Hepatocyte (in vitro differentiated cells): Measurements from ENCODE around the gene TSSK1B. TPM values are rescaled to one million over a fixed set of nuclear protein-coding genes. Genes with fewer than 3 reads are reported as not detected.

Experiments used
- DNase-seq: peaks from one replicate; pipeline ENCODE4 v3.0.0-alpha.2; 2016; ENCODE audit warnings: low spot score
- H2AFZ ChIP-seq: fragments of 200-600 bp; sonication (generic); 2 replicates; pipeline ENCODE4 v1.6.0; 2016; ENCODE audit warnings: antibody characterized with exemption, mild to moderate bottlenecking
- H3K27ac ChIP-seq: fragments of 200-600 bp; sonication (generic); 2 replicates; pipeline ENCODE4 v1.5.1; 2016; ENCODE audit warnings: mild to moderate bottlenecking
- H3K27me3 ChIP-seq: fragments of 200-600 bp; sonication (generic); 2 replicates; pipeline ENCODE4 v1.6.1; 2016
- H3K36me3 ChIP-seq: fragments of 200-600 bp; sonication (generic); replicated peaks from 2 replicates; pipeline ENCODE4 v1.5.1; 2016; ENCODE audit warnings: low read depth; ENCODE audit not compliant: insufficient read depth
- H3K4me1 ChIP-seq: fragments of 200-600 bp; sonication (generic); 2 replicates; pipeline ENCODE4 v1.5.1; 2016; ENCODE audit warnings: mild to moderate bottlenecking, moderate library complexity; ENCODE audit not compliant: insufficient read depth
- H3K4me2 ChIP-seq: fragments of 200-600 bp; sonication (generic); 2 replicates; pipeline ENCODE4 v1.6.0; 2016
- H3K4me3 ChIP-seq: fragments of 200-600 bp; sonication (generic); 2 replicates; pipeline ENCODE4 v1.5.1; 2016; ENCODE audit warnings: mild to moderate bottlenecking
- H3K79me2 ChIP-seq: fragments of 200-600 bp; sonication (generic); 2 replicates; pipeline ENCODE4 v1.6.0; 2017; ENCODE audit warnings: mild to moderate bottlenecking
- H3K9me2 ChIP-seq: fragments of 200-600 bp; sonication (generic); replicated peaks from 2 replicates; pipeline ENCODE4 v1.6.0; 2017; ENCODE audit warnings: mild to moderate bottlenecking; ENCODE audit not compliant: insufficient read depth
- H3K9me3 ChIP-seq: fragments of 200-600 bp; sonication (generic); 2 replicates; pipeline ENCODE4 v1.5.1; 2016; ENCODE audit warnings: low read depth, mild to moderate bottlenecking
- H4K20me1 ChIP-seq: fragments of 200-600 bp; sonication (generic); 2 replicates; pipeline ENCODE4 v1.6.0; 2016; ENCODE audit warnings: mild to moderate bottlenecking; ENCODE audit not compliant: insufficient read depth, poor library complexity, severe bottlenecking
- EZH2 ChIP-seq: fragments of 200-600 bp; sonication (generic); IDR thresholded peaks from 2 replicates; pipeline ENCODE4 v1.6.1; 2016; ENCODE audit warnings: antibody characterized with exemption, mild to moderate bottlenecking, borderline replicate concordance
- EZH2phosphoT487 ChIP-seq: fragments of 200-600 bp; sonication (generic); IDR thresholded peaks from one replicate; pipeline ENCODE4 v1.6.1; 2018; ENCODE audit warnings: antibody characterized with exemption, mild to moderate bottlenecking, low read depth, moderate library complexity; ENCODE audit not compliant: unreplicated experiment, severe bottlenecking
- WGBS: methylation state at CpG from one replicate; pipeline ENCODE4 v1.1.6; 2016; ENCODE audit warnings: low lambda C conversion rate; ENCODE audit errors: missing lambda C conversion rate; 5-methylcytosine and 5-hydroxymethylcytosine counted together
- polyA plus RNA-seq: library from polyadenylated mRNA; unstranded; fragments of >200 nt; fragmentation: Nextera tagmentation; extraction: Ambion mirVana; gene quantifications from 2 replicates; pipeline ENCODE4 v1.2.1, GENCODE V29; 2016
- total RNA-seq: library from RNA; depleted of rRNA; stranded (reverse); fragments of >200 nt; gene quantifications from 2 replicates; pipeline ENCODE4 v1.2.3, GENCODE V29; 2014
- TF ChIP-seq, protein P1 (sequence below): fragments of 200-600 bp; sonication (generic); IDR thresholded peaks from 2 replicates; pipeline ENCODE4 v1.5.1; 2016; ENCODE audit warnings: antibody characterized with exemption, mild to moderate bottlenecking; ENCODE audit not compliant: poor library complexity

Gene TSSK1B
- total and polyA plus RNA-seq, 2 experiments from 2014 or later: not detected

DNA sequence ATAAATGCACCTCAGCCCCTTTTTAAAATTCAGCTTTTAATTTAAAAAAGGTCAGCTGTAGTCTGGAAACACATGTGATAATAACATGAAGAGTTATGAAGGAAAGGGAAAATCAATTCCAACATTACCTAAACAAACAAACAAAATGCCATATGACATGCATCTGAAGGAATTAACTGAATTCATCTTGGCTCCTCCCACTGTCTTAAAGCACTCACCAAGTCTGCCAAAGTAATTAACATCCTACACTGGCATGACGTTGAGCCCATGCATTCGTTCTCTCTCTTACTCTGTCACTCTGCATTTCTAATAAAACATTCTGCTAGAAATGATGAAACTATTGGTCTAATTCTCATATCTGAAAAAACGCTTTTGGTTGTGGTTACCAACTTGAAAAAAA, 37.7 kb downstream of the TSSK1B start:
- no peaks in the 10 kb centered on the region for H3K79me2 ChIP-seq
- DNase-seq: no peak
- no peaks in the 10 kb centered on the region for H3K27me3 ChIP-seq
- no peak overlapping the region for H2AFZ ChIP-seq
- no peak overlapping the region for H3K4me3 ChIP-seq
- H3K9me2 ChIP-seq: no peaks in the 10 kb centered on the region
- H4K20me1 ChIP-seq: no peaks in the 10 kb centered on the region
- no peaks in the 10 kb centered on the region for H3K36me3 ChIP-seq
- no peaks in the 10 kb centered on the region for H3K4me1 ChIP-seq
- no peak overlapping the region for H3K4me2 ChIP-seq
- no peak for TF ChIP-seq EZH2
- TF ChIP-seq EZH2phosphoT487: no peak
- TF ChIP-seq, protein P1, sequence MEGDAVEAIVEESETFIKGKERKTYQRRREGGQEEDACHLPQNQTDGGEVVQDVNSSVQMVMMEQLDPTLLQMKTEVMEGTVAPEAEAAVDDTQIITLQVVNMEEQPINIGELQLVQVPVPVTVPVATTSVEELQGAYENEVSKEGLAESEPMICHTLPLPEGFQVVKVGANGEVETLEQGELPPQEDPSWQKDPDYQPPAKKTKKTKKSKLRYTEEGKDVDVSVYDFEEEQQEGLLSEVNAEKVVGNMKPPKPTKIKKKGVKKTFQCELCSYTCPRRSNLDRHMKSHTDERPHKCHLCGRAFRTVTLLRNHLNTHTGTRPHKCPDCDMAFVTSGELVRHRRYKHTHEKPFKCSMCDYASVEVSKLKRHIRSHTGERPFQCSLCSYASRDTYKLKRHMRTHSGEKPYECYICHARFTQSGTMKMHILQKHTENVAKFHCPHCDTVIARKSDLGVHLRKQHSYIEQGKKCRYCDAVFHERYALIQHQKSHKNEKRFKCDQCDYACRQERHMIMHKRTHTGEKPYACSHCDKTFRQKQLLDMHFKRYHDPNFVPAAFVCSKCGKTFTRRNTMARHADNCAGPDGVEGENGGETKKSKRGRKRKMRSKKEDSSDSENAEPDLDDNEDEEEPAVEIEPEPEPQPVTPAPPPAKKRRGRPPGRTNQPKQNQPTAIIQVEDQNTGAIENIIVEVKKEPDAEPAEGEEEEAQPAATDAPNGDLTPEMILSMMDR: no peak
- H3K27ac ChIP-seq: no peak overlapping the region
- 82% methylated on average over 3 of the region's 3 CpGs for WGBS
- no peaks in the 10 kb centered on the region for H3K9me3 ChIP-seq

DNA sequence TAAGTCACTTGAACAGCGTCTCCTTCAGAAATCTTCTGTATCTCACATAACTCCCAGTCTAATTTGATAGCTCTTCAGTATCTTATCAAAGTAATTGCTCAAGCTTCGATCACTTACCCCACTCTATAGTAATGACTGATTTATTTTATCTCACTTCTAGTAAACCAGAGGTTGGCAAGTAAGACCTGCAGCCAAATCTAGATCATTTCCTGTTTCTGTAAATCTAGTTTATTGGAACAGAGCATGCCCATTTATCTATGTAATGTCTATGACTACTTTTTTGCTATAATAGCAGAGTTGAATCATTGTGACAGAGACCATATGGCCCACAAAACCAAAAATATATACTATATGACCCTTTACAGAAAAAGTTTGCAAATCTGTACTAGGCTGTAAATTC, 40.1 kb downstream of the TSSK1B start:
- H3K27me3 ChIP-seq: no peaks in the 10 kb centered on the region
- DNase-seq: no peak
- H3K36me3 ChIP-seq: no peaks in the 10 kb centered on the region
- no peaks in the 10 kb centered on the region for H3K4me1 ChIP-seq
- WGBS: 59% methylated on average over 2 of the region's 2 CpGs
- no peak overlapping the region for H2AFZ ChIP-seq
- H3K9me2 ChIP-seq: no peaks in the 10 kb centered on the region
- no peak overlapping the region for H3K4me3 ChIP-seq
- no peak overlapping the region for H3K4me2 ChIP-seq
- H3K79me2 ChIP-seq: no peaks in the 10 kb centered on the region
- TF ChIP-seq, protein P1: no peak
- no peak for TF ChIP-seq EZH2
- TF ChIP-seq EZH2phosphoT487: no peak
- H3K27ac ChIP-seq: no peak overlapping the region
- H3K9me3 ChIP-seq: no peaks in the 10 kb centered on the region
- H4K20me1 ChIP-seq: no peaks in the 10 kb centered on the region

DNA sequence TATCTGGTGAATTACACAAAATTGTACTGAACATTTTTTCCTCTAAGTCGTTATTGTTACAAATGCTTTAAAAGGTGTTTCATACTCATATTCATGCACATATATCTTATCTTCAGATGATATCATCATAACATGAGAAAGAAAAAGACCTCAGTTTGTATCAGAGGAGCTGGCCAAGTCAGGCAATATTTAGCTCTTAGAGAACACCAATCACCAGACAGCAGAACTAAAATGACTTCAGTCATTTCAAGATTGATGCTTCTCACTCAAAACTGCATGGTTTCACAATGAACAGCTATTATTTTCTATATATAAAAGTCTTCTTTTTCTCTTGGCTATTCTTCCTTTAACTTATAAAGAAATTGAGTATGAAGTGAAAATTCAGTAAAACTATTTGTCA, 44.6 kb downstream of the TSSK1B start:
- H4K20me1 ChIP-seq: no peaks in the 10 kb centered on the region
- H3K79me2 ChIP-seq: no peaks in the 10 kb centered on the region
- no peak overlapping the region for H3K4me2 ChIP-seq
- DNase-seq: no peak
- H3K36me3 ChIP-seq: no peaks in the 10 kb centered on the region
- H3K27ac ChIP-seq: no peak overlapping the region
- no peak overlapping the region for H3K4me3 ChIP-seq
- no peaks in the 10 kb centered on the region for H3K9me2 ChIP-seq
- TF ChIP-seq EZH2: no peak
- TF ChIP-seq, protein P1: no peak
- TF ChIP-seq EZH2phosphoT487: no peak
- 81% methylated on average over 1 of the region's 1 CpG for WGBS
- H3K9me3 ChIP-seq: no peaks in the 10 kb centered on the region
- no peaks in the 10 kb centered on the region for H3K4me1 ChIP-seq
- no peaks in the 10 kb centered on the region for H3K27me3 ChIP-seq
- H2AFZ ChIP-seq: no peak overlapping the region

DNA sequence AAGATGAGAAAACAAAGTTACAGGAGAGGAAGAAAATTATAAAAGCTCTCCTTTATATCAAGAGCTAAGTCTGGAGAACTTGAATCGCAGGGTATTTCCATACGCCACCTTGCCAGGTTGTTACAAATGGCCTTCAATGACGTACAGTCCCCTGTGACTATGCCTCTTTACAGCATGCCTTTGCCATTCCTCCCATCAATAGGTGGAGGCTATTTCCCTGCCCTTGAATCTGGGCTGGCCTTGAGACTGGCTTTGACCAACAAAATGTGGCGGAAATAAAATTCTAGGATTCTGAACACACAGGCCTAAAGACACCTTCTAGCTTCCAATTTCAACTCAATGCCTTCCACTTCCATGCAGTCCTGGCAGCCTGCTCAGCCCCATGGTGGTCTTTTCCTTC, 45.7 kb downstream of the TSSK1B start:
- Histone ChIP-seq H3K9me3 (no peaks in the 10 kb centered on the region), H3K4me1 (no peaks in the 10 kb centered on the region), H3K27ac (no peak overlapping the region), H2AFZ (no peak overlapping the region), H3K4me3 (no peak overlapping the region), H3K79me2 (no peaks in the 10 kb centered on the region), H4K20me1 (no peaks in the 10 kb centered on the region), H3K9me2 (no peaks in the 10 kb centered on the region), H3K36me3 (no peaks in the 10 kb centered on the region), H3K27me3 (no peaks in the 10 kb centered on the region), H3K4me2 (no peak overlapping the region)
- DNase-seq: no peak
- TF ChIP-seq EZH2phosphoT487 (no peak), EZH2 (no peak)
- TF ChIP-seq, protein P1: no peak
- 95% methylated on average over 4 of the region's 4 CpGs for WGBS
